Measurements from ENCODE around the gene BPIFB2.

Gene BPIFB2

GRCh38 chr20:33062825-33063149 lies 55.3 kb downstream of the BPIFB2 start:
- Histone ChIP-seq H3K27me3 (ENCODE audit: control insufficient read depth, insufficient read depth, low read length) (no peaks in the 10 kb centered on the region), H3K4me3 (ENCODE audit: low read length) (no peak overlapping the region), H3K36me3 (ENCODE audit: control insufficient read depth, low read depth, low read length) (no peaks in the 10 kb centered on the region), H3K9ac (ENCODE audit: low read length) (no peak overlapping the region), H3K4me1 (ENCODE audit: control insufficient read depth, low read depth, low read length) (no peaks in the 10 kb centered on the region), H3K27ac (ENCODE audit: low read length) (no peak overlapping the region), H3K9me3 (ENCODE audit: control insufficient read depth, low read depth, low read length) (no peaks in the 10 kb centered on the region)

GRCh38 chr20:33063271-33063670 lies 55.8 kb downstream of the BPIFB2 start:
- H3K4me1 ChIP-seq (ENCODE audit: control insufficient read depth, low read depth, low read length): no peaks in the 10 kb centered on the region
- no peak overlapping the region for H3K4me3 ChIP-seq (ENCODE audit: low read length)
- no peaks in the 10 kb centered on the region for H3K27me3 ChIP-seq (ENCODE audit: control insufficient read depth, insufficient read depth, low read length)
- no peaks in the 10 kb centered on the region for H3K9me3 ChIP-seq (ENCODE audit: control insufficient read depth, low read depth, low read length)
- no peak overlapping the region for H3K27ac ChIP-seq (ENCODE audit: low read length)
- no peak overlapping the region for H3K9ac ChIP-seq (ENCODE audit: low read length)
- H3K36me3 ChIP-seq (ENCODE audit: control insufficient read depth, low read depth, low read length): no peaks in the 10 kb centered on the region

- no peak overlapping the region for H3K4me3 ChIP-seq (ENCODE audit: low read length)
- H3K9ac ChIP-seq (ENCODE audit: low read length): no peak overlapping the region
- H3K36me3 ChIP-seq (ENCODE audit: control insufficient read depth, low read depth, low read length): no peaks in the 10 kb centered on the region
- no peaks in the 10 kb centered on the region for H3K9me3 ChIP-seq (ENCODE audit: control insufficient read depth, low read depth, low read length)
- no peaks in the 10 kb centered on the region for H3K4me1 ChIP-seq (ENCODE audit: control insufficient read depth, low read depth, low read length)
- no peaks in the 10 kb centered on the region for H3K27me3 ChIP-seq (ENCODE audit: control insufficient read depth, insufficient read depth, low read length)
- no peak overlapping the region for H3K27ac ChIP-seq (ENCODE audit: low read length)
Measured at GRCh38 chr20:33064572-33065287, 57.2 kb downstream of the BPIFB2 start.

GRCh38 chr20:33065785-33066184 lies 58.3 kb downstream of the BPIFB2 start:
- Histone ChIP-seq H3K4me1 (ENCODE audit: control insufficient read depth, low read depth, low read length) (no peaks in the 10 kb centered on the region), H3K36me3 (ENCODE audit: control insufficient read depth, low read depth, low read length) (no peaks in the 10 kb centered on the region), H3K9ac (ENCODE audit: low read length) (no peak overlapping the region), H3K27ac (ENCODE audit: low read length) (no peak overlapping the region), H3K9me3 (ENCODE audit: control insufficient read depth, low read depth, low read length) (no peaks in the 10 kb centered on the region), H3K4me3 (ENCODE audit: low read length) (no peak overlapping the region), H3K27me3 (ENCODE audit: control insufficient read depth, insufficient read depth, low read length) (no peaks in the 10 kb centered on the region)

GRCh38 chr20:33067806-33068205 lies 60.3 kb downstream of the BPIFB2 start:
- no peak overlapping the region for H3K9ac ChIP-seq (ENCODE audit: low read length)
- no peaks in the 10 kb centered on the region for H3K36me3 ChIP-seq (ENCODE audit: control insufficient read depth, low read depth, low read length)
- no peak overlapping the region for H3K27ac ChIP-seq (ENCODE audit: low read length)
- no peak overlapping the region for H3K4me3 ChIP-seq (ENCODE audit: low read length)
- H3K27me3 ChIP-seq (ENCODE audit: control insufficient read depth, insufficient read depth, low read length): no peaks in the 10 kb centered on the region
- no peaks in the 10 kb centered on the region for H3K4me1 ChIP-seq (ENCODE audit: control insufficient read depth, low read depth, low read length)
- H3K9me3 ChIP-seq (ENCODE audit: control insufficient read depth, low read depth, low read length): no peaks in the 10 kb centered on the region

GRCh38 chr20:33068251-33068939 lies 60.9 kb downstream of the BPIFB2 start:
- no peak overlapping the region for H3K4me3 ChIP-seq (ENCODE audit: low read length)
- no peaks in the 10 kb centered on the region for H3K27me3 ChIP-seq (ENCODE audit: control insufficient read depth, insufficient read depth, low read length)
- H3K36me3 ChIP-seq (ENCODE audit: control insufficient read depth, low read depth, low read length): no peaks in the 10 kb centered on the region
- H3K27ac ChIP-seq (ENCODE audit: low read length): no peak overlapping the region
- no peaks in the 10 kb centered on the region for H3K9me3 ChIP-seq (ENCODE audit: control insufficient read depth, low read depth, low read length)
- no peak overlapping the region for H3K9ac ChIP-seq (ENCODE audit: low read length)
- no peaks in the 10 kb centered on the region for H3K4me1 ChIP-seq (ENCODE audit: control insufficient read depth, low read depth, low read length)

- Histone ChIP-seq H3K4me1 (ENCODE audit: control insufficient read depth, low read depth, low read length) (no peaks in the 10 kb centered on the region), H3K27ac (ENCODE audit: low read length) (no peak overlapping the region), H3K36me3 (ENCODE audit: control insufficient read depth, low read depth, low read length) (no peaks in the 10 kb centered on the region), H3K27me3 (ENCODE audit: control insufficient read depth, insufficient read depth, low read length) (no peaks in the 10 kb centered on the region), H3K9ac (ENCODE audit: low read length) (no peak overlapping the region), H3K4me3 (ENCODE audit: low read length) (no peak overlapping the region), H3K9me3 (ENCODE audit: control insufficient read depth, low read depth, low read length) (no peaks in the 10 kb centered on the region)
Measured at GRCh38 chr20:33069673-33070072, 62.2 kb downstream of the BPIFB2 start.

- H3K4me3 ChIP-seq (ENCODE audit: low read length): no peak overlapping the region
Measured at GRCh38 chr20:33070111-33071053, 62.9 kb downstream of the BPIFB2 start.

GRCh38 chr20:33071198-33071597 lies 63.7 kb downstream of the BPIFB2 start:
- H3K27me3 ChIP-seq (ENCODE audit: control insufficient read depth, insufficient read depth, low read length): no peaks in the 10 kb centered on the region
- no peak overlapping the region for H3K9ac ChIP-seq (ENCODE audit: low read length)
- H3K9me3 ChIP-seq (ENCODE audit: control insufficient read depth, low read depth, low read length): no peaks in the 10 kb centered on the region
- no peaks in the 10 kb centered on the region for H3K36me3 ChIP-seq (ENCODE audit: control insufficient read depth, low read depth, low read length)
- no peak overlapping the region for H3K27ac ChIP-seq (ENCODE audit: low read length)
- no peak overlapping the region for H3K4me3 ChIP-seq (ENCODE audit: low read length)
- no peaks in the 10 kb centered on the region for H3K4me1 ChIP-seq (ENCODE audit: control insufficient read depth, low read depth, low read length)

More at GRCh38 chr20:33070111-33071053, 62.9 kb downstream of the BPIFB2 start:
- Histone ChIP-seq H3K9me3 (ENCODE audit: control insufficient read depth, low read depth, low read length) (no peaks in the 10 kb centered on the region), H3K4me1 (ENCODE audit: control insufficient read depth, low read depth, low read length) (no peaks in the 10 kb centered on the region), H3K9ac (ENCODE audit: low read length) (no peak overlapping the region), H3K36me3 (ENCODE audit: control insufficient read depth, low read depth, low read length) (no peaks in the 10 kb centered on the region), H3K27ac (ENCODE audit: low read length) (no peak overlapping the region), H3K27me3 (ENCODE audit: control insufficient read depth, insufficient read depth, low read length) (no peaks in the 10 kb centered on the region)

GRCh38 chr20:33072362-33072761 lies 64.9 kb downstream of the BPIFB2 start:
- no peaks in the 10 kb centered on the region for H3K36me3 ChIP-seq (ENCODE audit: control insufficient read depth, low read depth, low read length)
- H3K9ac ChIP-seq (ENCODE audit: low read length): no peak overlapping the region
- H3K27me3 ChIP-seq (ENCODE audit: control insufficient read depth, insufficient read depth, low read length): no peaks in the 10 kb centered on the region
- no peaks in the 10 kb centered on the region for H3K9me3 ChIP-seq (ENCODE audit: control insufficient read depth, low read depth, low read length)
- H3K27ac ChIP-seq (ENCODE audit: low read length): no peak overlapping the region
- no peaks in the 10 kb centered on the region for H3K4me1 ChIP-seq (ENCODE audit: control insufficient read depth, low read depth, low read length)
- no peak overlapping the region for H3K4me3 ChIP-seq (ENCODE audit: low read length)

- H3K4me3 ChIP-seq (ENCODE audit: low read length): no peak overlapping the region
- H3K36me3 ChIP-seq (ENCODE audit: control insufficient read depth, low read depth, low read length): no peaks in the 10 kb centered on the region
- no peaks in the 10 kb centered on the region for H3K9me3 ChIP-seq (ENCODE audit: control insufficient read depth, low read depth, low read length)
- H3K4me1 ChIP-seq (ENCODE audit: control insufficient read depth, low read depth, low read length): no peaks in the 10 kb centered on the region
- no peaks in the 10 kb centered on the region for H3K27me3 ChIP-seq (ENCODE audit: control insufficient read depth, insufficient read depth, low read length)
- H3K27ac ChIP-seq (ENCODE audit: low read length): no peak overlapping the region
- no peak overlapping the region for H3K9ac ChIP-seq (ENCODE audit: low read length)
Measured at GRCh38 chr20:33072813-33073212, 65.3 kb downstream of the BPIFB2 start.

Measured in iPS-18a (cell line).